ENCODE measurements around the gene DPAGT1.
A peak's percentile ranks its signal among the peaks of the same experiment; 100 is the strongest.

DPAGT1 gene

GRCh38 chr11:119087747-119088241 is 13.9 kb downstream of the DPAGT1 start:
- Histone ChIP-seq H3K27ac (no peak overlapping the region), H3K27me3 (no peaks in the 10 kb centered on the region), H3K4me1 (peaks cover 62% of the 10 kb centered on the region), H3K4me2 (peak overlapping the region; percentile 97; the same call in 1 of the 2 replicates), H3K9me3 (no peaks in the 10 kb centered on the region), H3K9ac (peak overlapping the region; percentile 22; the same call in 1 of the 2 replicates), H3K36me3 (peaks cover 15% of the 10 kb centered on the region), H3K4me3 (no peak overlapping the region), H4K20me1 (peaks cover 16% of the 10 kb centered on the region)
- no peak for TF ChIP-seq Cebpa-rat (IDR thresholded peaks at IDR 0.05)

- H4K20me1 ChIP-seq: peaks cover 10% of the 10 kb centered on the region
- no peak for TF ChIP-seq Cebpa-rat (IDR thresholded peaks at IDR 0.05)
- H3K9ac ChIP-seq: peak overlapping the region; percentile 22; the same call in 1 of the 2 replicates
- H3K4me3 ChIP-seq: no peak overlapping the region
- H3K27ac ChIP-seq: no peak overlapping the region
- H3K4me1 ChIP-seq: peaks cover 55% of the 10 kb centered on the region
- peak overlapping the region; percentile 97; the same call in 1 of the 2 replicates for H3K4me2 ChIP-seq
- no peaks in the 10 kb centered on the region for H3K27me3 ChIP-seq
- peaks cover 15% of the 10 kb centered on the region for H3K36me3 ChIP-seq
- H3K9me3 ChIP-seq: no peaks in the 10 kb centered on the region
Observed at GRCh38 chr11:119087123-119087522, 14.5 kb downstream of the DPAGT1 start.

GRCh38 chr11:119085437-119085847 is 16.2 kb downstream of the DPAGT1 start:
- peak overlapping the region; percentile 97 for H3K4me2 ChIP-seq
- H4K20me1 ChIP-seq: no peaks in the 10 kb centered on the region
- peak overlapping the region; percentile 86 for H3K9ac ChIP-seq
- H3K27ac ChIP-seq: peak overlapping the region; percentile 83
- H3K4me3 ChIP-seq: peak overlapping the region; percentile 75
- peaks cover 23% of the 10 kb centered on the region for H3K36me3 ChIP-seq
- no peak for TF ChIP-seq Cebpa-rat (IDR thresholded peaks at IDR 0.05)
- peaks cover 38% of the 10 kb centered on the region for H3K4me1 ChIP-seq
- no peaks in the 10 kb centered on the region for H3K9me3 ChIP-seq
- no peaks in the 10 kb centered on the region for H3K27me3 ChIP-seq

- H3K9me3 ChIP-seq: no peaks in the 10 kb centered on the region
- H4K20me1 ChIP-seq: no peaks in the 10 kb centered on the region
- H3K9ac ChIP-seq: peak within 1 kb of the TSS; percentile 86
- peak within 1 kb of the TSS; percentile 83 for H3K27ac ChIP-seq
- H3K4me3 ChIP-seq: peak within 1 kb of the TSS; percentile 75
- H3K4me2 ChIP-seq: peak within 1 kb of the TSS; percentile 97
- peak; percentile 65 for TF ChIP-seq Cebpa-rat (IDR thresholded peaks at IDR 0.05)
- peaks cover 29% of the 10 kb centered on the region for H3K36me3 ChIP-seq
- H3K27me3 ChIP-seq: no peaks in the 10 kb centered on the region
- H3K4me1 ChIP-seq: peaks cover 33% of the 10 kb centered on the region
Observed at GRCh38 chr11:119084663-119085436, 16.8 kb downstream of the DPAGT1 start, which contains the start of gene HMBS. HMBS (plus strand) TSS chr11:119084881; CDS start chr11:119085034, 153 bp downstream.

GRCh38 chr11:119081682-119082260 is 19.9 kb downstream of the DPAGT1 start:
- no peak overlapping the region for H3K27ac ChIP-seq
- no peak for TF ChIP-seq Cebpa-rat (IDR thresholded peaks at IDR 0.05)
- no peaks in the 10 kb centered on the region for H4K20me1 ChIP-seq
- no peak overlapping the region for H3K4me3 ChIP-seq
- H3K4me1 ChIP-seq: peaks cover 20% of the 10 kb centered on the region
- no peak overlapping the region for H3K4me2 ChIP-seq
- H3K27me3 ChIP-seq: no peaks in the 10 kb centered on the region
- H3K9me3 ChIP-seq: no peaks in the 10 kb centered on the region
- H3K9ac ChIP-seq: no peak overlapping the region
- H3K36me3 ChIP-seq: peaks cover 60% of the 10 kb centered on the region

GRCh38 chr11:119078675-119079420 is 22.8 kb downstream of the DPAGT1 start:
- no peaks in the 10 kb centered on the region for H3K27me3 ChIP-seq
- H3K27ac ChIP-seq: no peak overlapping the region
- peaks cover 89% of the 10 kb centered on the region for H3K36me3 ChIP-seq
- H3K9ac ChIP-seq: no peak overlapping the region
- no peak for TF ChIP-seq Cebpa-rat (IDR thresholded peaks at IDR 0.05)
- no peak overlapping the region for H3K4me3 ChIP-seq
- no peaks in the 10 kb centered on the region for H3K9me3 ChIP-seq
- H3K4me1 ChIP-seq: no peaks in the 10 kb centered on the region
- H3K4me2 ChIP-seq: no peak overlapping the region
- H4K20me1 ChIP-seq: no peaks in the 10 kb centered on the region

GRCh38 chr11:119077839-119078238 is 23.8 kb downstream of the DPAGT1 start:
- no peaks in the 10 kb centered on the region for H3K27me3 ChIP-seq
- peaks cover 99% of the 10 kb centered on the region for H3K36me3 ChIP-seq
- H3K4me3 ChIP-seq: no peak overlapping the region
- no peak overlapping the region for H3K4me2 ChIP-seq
- no peaks in the 10 kb centered on the region for H4K20me1 ChIP-seq
- no peaks in the 10 kb centered on the region for H3K9me3 ChIP-seq
- H3K9ac ChIP-seq: no peak overlapping the region
- no peaks in the 10 kb centered on the region for H3K4me1 ChIP-seq
- no peak overlapping the region for H3K27ac ChIP-seq
- no peak for TF ChIP-seq Cebpa-rat (IDR thresholded peaks at IDR 0.05)

- peak within 1 kb of the TSS; percentile 94 for H3K4me3 ChIP-seq
- peak within 1 kb of the TSS; percentile 96 for H3K4me2 ChIP-seq
- H3K36me3 ChIP-seq: peaks cover 33% of the 10 kb centered on the region
- TF ChIP-seq Cebpa-rat (IDR thresholded peaks at IDR 0.05): no peak
- H4K20me1 ChIP-seq: no peaks in the 10 kb centered on the region
- no peaks in the 10 kb centered on the region for H3K9me3 ChIP-seq
- peak within 1 kb of the TSS; percentile 92 for H3K9ac ChIP-seq
- H3K27me3 ChIP-seq: no peaks in the 10 kb centered on the region
- peaks cover 44% of the 10 kb centered on the region for H3K4me1 ChIP-seq
- H3K27ac ChIP-seq: peak within 1 kb of the TSS; percentile 86
Observed at GRCh38 chr11:119067371-119068222, 34.1 kb downstream of the DPAGT1 start, which contains the start of gene VPS11. VPS11 (plus strand) TSS chr11:119067818; CDS start chr11:119067824, 6 bp downstream.

GRCh38 chr11:119065369-119065768 is 36.3 kb downstream of the DPAGT1 start:
- Histone ChIP-seq H3K9me3 (no peaks in the 10 kb centered on the region), H4K20me1 (no peaks in the 10 kb centered on the region), H3K4me2 (0 out of 2 replicates have a peak overlapping the region, but pooled peaks have one; percentile 96), H3K9ac (no peak overlapping the region), H3K4me1 (peaks cover 44% of the 10 kb centered on the region), H3K36me3 (peaks cover 12% of the 10 kb centered on the region), H3K27ac (no peak overlapping the region), H3K4me3 (no peak overlapping the region), H3K27me3 (no peaks in the 10 kb centered on the region)
- no peak for TF ChIP-seq Cebpa-rat (IDR thresholded peaks at IDR 0.05)

All from BLaER1 (cell line).